ENCODE data around the gene KSR1. TPM values are rescaled to one million over a fixed set of nuclear protein-coding genes. Genes with fewer than 3 reads are reported as not detected.

The KSR1 gene
- total RNA-seq, 4 donors from 2014 or later = 21.9 to 34.1 (median 29.0) TPM

GRCh38 chr17:27548369-27548768 lies 92.1 kb downstream of the KSR1 start:
- TF ChIP-seq, protein P1, sequence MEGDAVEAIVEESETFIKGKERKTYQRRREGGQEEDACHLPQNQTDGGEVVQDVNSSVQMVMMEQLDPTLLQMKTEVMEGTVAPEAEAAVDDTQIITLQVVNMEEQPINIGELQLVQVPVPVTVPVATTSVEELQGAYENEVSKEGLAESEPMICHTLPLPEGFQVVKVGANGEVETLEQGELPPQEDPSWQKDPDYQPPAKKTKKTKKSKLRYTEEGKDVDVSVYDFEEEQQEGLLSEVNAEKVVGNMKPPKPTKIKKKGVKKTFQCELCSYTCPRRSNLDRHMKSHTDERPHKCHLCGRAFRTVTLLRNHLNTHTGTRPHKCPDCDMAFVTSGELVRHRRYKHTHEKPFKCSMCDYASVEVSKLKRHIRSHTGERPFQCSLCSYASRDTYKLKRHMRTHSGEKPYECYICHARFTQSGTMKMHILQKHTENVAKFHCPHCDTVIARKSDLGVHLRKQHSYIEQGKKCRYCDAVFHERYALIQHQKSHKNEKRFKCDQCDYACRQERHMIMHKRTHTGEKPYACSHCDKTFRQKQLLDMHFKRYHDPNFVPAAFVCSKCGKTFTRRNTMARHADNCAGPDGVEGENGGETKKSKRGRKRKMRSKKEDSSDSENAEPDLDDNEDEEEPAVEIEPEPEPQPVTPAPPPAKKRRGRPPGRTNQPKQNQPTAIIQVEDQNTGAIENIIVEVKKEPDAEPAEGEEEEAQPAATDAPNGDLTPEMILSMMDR (IDR thresholded peaks at IDR 0.05; ENCODE audit: low read depth) = no peak

DNA sequence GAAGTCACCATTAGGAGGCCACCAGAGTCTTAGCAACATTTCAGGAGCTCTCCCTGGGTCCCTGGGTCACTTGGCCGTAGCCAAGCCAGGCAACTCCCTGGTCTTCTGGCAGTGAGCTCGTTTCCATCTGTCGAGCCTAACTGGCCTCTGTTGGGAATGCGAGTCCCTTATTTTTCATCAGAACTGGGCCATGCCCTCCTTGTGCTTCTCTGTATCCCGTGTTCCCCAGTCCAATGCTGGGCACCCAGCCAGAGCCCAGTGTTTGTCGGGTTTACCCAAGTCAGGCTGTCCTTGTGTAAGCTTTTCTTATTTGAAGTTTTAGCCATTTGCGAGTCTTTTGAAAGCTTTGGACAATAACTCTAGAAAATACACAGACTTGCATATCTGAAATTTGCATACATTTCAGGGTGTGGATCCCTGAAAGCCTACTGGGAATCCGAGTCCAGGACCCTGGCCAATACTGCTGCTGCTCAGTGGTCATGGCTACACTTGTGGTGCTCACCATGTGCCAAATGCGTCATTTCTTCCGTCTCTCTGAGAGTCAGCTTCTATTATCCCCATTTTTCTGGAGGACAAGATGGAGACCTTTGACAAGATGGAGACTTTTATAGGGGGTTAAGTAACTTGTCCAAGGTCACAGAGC lies 93.1 kb downstream of the KSR1 start:
- TF ChIP-seq, protein P1 (IDR thresholded peaks at IDR 0.05; ENCODE audit: low read depth) = no peak

DNA sequence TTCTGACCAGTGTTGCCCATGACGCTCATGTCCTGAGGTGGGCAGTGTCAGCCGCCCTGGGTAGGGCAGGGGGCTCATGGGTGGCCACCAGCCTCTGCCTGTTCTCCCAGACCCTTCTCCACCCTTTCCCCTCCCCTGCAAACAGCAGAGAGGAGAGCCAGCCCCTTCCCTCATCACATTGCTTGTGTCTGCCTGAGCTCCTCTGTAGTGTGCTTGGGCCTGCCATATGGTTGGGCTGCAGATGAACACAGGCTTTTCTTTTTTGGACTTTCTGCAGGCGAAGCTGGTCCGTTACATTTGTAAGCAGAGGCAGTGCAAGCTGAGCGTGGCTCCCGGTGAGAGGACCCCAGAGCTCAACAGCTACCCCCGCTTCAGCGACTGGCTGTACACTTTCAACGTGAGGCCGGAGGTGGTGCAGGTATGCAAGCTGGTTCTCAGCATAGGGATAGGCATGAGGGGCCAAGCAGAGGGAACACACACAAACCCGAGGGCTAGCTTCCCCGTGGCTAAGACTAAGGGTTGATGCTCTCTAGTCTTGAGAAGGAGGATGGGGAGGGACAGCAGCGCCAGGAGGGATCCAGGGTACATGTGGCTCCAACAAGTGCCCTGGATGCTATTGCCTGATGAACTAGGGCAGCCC lies 94.2 kb downstream of the KSR1 start:
- TF ChIP-seq, protein P1 (IDR thresholded peaks at IDR 0.05; ENCODE audit: low read depth) = no peak

GRCh38 chr17:27550974-27551505 lies 94.8 kb downstream of the KSR1 start:
- TF ChIP-seq, protein P1 (IDR thresholded peaks at IDR 0.05; ENCODE audit: low read depth) = no peak

DNA sequence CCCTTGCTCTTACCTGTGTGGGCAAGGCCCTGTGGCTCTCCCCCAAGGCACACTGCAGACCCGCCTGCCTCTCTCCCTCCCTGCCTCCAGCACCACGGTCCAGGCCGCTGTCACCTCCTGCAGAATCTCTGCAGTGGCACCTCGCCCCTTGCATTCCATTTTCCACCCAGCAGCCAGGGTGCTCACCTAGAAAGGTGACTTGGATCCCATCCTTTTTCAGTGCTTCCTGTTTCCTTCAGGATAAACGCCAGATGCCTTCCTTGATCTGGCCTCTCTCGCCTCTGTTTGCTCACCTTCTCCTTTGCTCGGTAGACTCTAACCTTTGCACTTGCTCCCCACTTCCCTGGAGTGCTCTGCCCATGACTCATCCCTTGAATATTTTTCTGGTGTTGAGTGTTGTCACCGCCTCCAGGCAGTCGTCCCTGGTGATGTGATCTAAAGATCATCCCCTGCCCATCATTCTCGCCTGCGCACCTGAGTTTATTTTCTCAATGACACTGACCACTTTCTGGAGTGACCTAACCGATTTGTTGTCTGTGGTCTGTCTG lies 95.5 kb downstream of the KSR1 start:
- TF ChIP-seq, protein P1 (IDR thresholded peaks at IDR 0.05; ENCODE audit: low read depth) = no peak

DNA sequence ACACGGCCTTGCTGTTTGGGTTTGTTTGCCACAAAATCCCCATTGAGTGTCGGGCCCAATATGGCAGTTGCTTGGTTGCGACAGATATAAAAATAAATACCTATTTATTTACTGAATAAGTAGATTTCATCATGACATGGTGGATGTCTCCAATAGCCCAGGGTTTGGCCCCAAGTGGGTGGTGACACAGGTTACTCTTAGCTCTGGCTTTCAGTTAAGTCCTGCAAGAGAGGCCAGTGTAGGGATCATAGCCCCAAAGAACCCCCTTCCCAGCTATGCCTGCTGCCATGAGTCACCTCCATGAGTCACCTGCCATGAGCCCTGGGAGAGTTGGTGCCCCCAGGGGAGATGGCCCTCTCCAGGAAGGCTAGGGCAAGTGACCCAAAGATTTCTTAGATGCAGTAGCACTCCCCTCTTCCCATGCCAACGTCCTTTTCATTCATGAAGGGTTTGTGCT lies 96.1 kb downstream of the KSR1 start:
- TF ChIP-seq, protein P1 (IDR thresholded peaks at IDR 0.05; ENCODE audit: low read depth) = no peak

- TF ChIP-seq, protein P1 (IDR thresholded peaks at IDR 0.05; ENCODE audit: low read depth) = no peak
Observed at GRCh38 chr17:27553019-27553511, 96.8 kb downstream of the KSR1 start.
